ENCODE results near the gene EPC1. TPM values are rescaled to one million over a fixed set of nuclear protein-coding genes. Genes with fewer than 3 reads are reported as not detected.

Gene EPC1
- 80.9 TPM for total RNA-seq

GRCh38 chr10:32346551-32347362, at the start of gene EPC1:
Gene EPC1 (minus strand): TSS chr10:32347158. CDS start chr10:32346915, 243 bp downstream.

Small RNA genes within 50 kb of the gene (small RNA-seq; reads per million reads assigned to genes)
- not detected for gene RNU6-1244P (ENCODE audit: low replicate concordance)

Other genes starting within 250 kb of the EPC1 start
- gene CCDC7, start 99.0 kb upstream of the EPC1 start, total RNA-seq: 20.4 TPM